ENCODE data around the gene AP4B1.

- TF ChIP-seq CTCF (IDR thresholded peaks at IDR 0.05) (no peak), POLR2A (IDR thresholded peaks at IDR 0.05) (no peak)
Measured at GRCh38 chr1:113913887-113914664, 9.5 kb upstream of the AP4B1 start.
